ENCODE data around the gene SLC1A1. TPM values are rescaled to one million over a fixed set of nuclear protein-coding genes. Genes with fewer than 3 reads are reported as not detected.

SLC1A1 gene
- total RNA-seq, 2 donors from 2014 or later = 2.6 to 5.2 TPM

DNA sequence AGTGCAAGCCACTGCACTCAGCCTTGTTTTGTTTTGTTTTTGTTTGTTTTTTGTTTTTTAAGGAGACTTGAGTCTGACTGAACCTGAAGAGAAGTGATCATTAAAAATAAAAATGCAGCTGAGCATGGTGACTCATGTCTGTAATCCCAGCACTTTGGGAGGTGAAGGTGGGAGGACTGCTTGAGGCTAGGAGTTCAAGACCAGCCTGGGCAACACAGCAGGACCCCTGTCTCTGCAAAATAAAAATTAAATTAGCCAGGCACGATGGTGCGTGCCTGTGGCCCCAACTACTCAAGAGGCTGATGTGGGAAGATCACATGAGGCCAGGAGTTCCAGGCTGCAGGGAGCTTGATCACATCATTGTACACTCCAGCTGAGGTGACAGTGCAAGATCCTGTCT, 6.2 kb downstream of the SLC1A1 start:
- H3K27ac ChIP-seq = no peak overlapping the region
- WGBS, 2 donors = 78 to 93% methylated on average over 2 of the region's 2 CpGs
- DNase-seq = no peak

DNA sequence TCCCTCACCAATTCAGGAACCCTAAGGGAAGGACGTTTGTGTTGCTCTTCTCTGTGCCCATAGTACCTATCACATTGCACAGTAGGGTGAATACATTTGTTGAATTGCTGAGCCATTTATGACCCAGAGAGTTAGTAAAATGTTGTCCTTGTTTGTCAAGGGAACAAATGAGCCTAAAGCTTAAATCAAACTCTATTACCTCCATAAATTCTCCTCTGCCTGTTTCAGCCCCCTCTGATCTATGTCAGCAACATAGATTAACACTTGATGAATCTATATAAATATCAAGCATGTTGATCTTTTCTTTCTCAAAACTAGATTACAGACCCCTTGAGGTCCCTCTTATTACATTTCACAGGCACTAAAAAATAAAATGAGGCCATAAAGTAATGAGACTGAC, 7.1 kb downstream of the SLC1A1 start:
- intact Hi-C loops (cut with DNase I) = no loop called here
- H3K27ac ChIP-seq = no peak overlapping the region
- ATAC-seq (no peak), DNase-seq (no peak)
- WGBS, 2 donors = 0 to 18% methylated on average over 1 of the region's 1 CpG
- no peaks in the 10 kb centered on the region for H3K36me3 ChIP-seq (replicated peaks in 1 of 2; ENCODE audit: insufficient read depth in 1 of 2, low read depth in 2 of 2)
- H3K9me3 ChIP-seq = no peaks in the 10 kb centered on the region
- H3K4me1 ChIP-seq = no peaks in the 10 kb centered on the region
- H3K27me3 ChIP-seq = no peaks in the 10 kb centered on the region
- H3K4me3 ChIP-seq = no peak overlapping the region
- no peak for TF ChIP-seq POLR2A (IDR thresholded peaks at IDR 0.05)
- TF ChIP-seq, protein P1, sequence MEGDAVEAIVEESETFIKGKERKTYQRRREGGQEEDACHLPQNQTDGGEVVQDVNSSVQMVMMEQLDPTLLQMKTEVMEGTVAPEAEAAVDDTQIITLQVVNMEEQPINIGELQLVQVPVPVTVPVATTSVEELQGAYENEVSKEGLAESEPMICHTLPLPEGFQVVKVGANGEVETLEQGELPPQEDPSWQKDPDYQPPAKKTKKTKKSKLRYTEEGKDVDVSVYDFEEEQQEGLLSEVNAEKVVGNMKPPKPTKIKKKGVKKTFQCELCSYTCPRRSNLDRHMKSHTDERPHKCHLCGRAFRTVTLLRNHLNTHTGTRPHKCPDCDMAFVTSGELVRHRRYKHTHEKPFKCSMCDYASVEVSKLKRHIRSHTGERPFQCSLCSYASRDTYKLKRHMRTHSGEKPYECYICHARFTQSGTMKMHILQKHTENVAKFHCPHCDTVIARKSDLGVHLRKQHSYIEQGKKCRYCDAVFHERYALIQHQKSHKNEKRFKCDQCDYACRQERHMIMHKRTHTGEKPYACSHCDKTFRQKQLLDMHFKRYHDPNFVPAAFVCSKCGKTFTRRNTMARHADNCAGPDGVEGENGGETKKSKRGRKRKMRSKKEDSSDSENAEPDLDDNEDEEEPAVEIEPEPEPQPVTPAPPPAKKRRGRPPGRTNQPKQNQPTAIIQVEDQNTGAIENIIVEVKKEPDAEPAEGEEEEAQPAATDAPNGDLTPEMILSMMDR (IDR thresholded peaks at IDR 0.05) = no peak

More for the DNA sequence above, 6.2 kb downstream of the SLC1A1 start:
- intact Hi-C loops (cut with DNase I) = no loop called here
- Histone ChIP-seq H3K36me3 (replicated peaks in 1 of 2; ENCODE audit: insufficient read depth in 1 of 2, low read depth in 2 of 2) (no peaks in the 10 kb centered on the region), H3K4me1 (peaks cover 7% of the 10 kb centered on the region), H3K4me3 (no peak overlapping the region), H3K9me3 (no peaks in the 10 kb centered on the region), H3K27me3 (no peaks in the 10 kb centered on the region)
- no peak for ATAC-seq
- TF ChIP-seq, protein P1 (IDR thresholded peaks at IDR 0.05) = no peak
- no peak for TF ChIP-seq POLR2A (IDR thresholded peaks at IDR 0.05)

DNA sequence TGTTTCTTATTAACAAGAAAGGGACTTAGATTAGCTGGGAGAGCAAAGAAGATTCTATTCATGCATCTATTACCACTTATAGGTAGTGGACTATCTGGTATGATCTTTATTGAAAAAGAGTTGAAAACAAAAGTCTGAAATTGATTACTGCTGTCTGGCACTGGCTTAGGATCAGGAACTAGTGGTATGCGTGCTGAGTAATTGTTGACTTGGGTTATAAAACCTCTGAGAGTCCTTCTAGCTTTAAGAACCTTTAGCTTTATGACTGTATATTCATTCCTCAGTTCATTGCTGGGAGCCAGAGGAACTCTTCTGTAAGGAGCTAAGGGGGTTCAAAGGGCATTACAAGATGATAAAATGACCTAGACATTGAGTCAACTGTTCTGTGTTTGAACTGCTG, 7.6 kb downstream of the SLC1A1 start:
- Histone ChIP-seq H3K4me3 (no peak overlapping the region), H3K36me3 (replicated peaks in 1 of 2; ENCODE audit: insufficient read depth in 1 of 2, low read depth in 2 of 2) (no peaks in the 10 kb centered on the region), H3K27me3 (no peaks in the 10 kb centered on the region), H3K27ac (no peak overlapping the region), H3K4me1 (no peaks in the 10 kb centered on the region), H3K9me3 (no peaks in the 10 kb centered on the region)
- 32 to 50% methylated on average over 1 of the region's 1 CpG for WGBS, 2 donors
- intact Hi-C loops (cut with DNase I) = no loop called here
- ATAC-seq (no peak), DNase-seq (no peak)
- TF ChIP-seq POLR2A (IDR thresholded peaks at IDR 0.05) = no peak
- TF ChIP-seq, protein P1 (IDR thresholded peaks at IDR 0.05) = no peak

DNA sequence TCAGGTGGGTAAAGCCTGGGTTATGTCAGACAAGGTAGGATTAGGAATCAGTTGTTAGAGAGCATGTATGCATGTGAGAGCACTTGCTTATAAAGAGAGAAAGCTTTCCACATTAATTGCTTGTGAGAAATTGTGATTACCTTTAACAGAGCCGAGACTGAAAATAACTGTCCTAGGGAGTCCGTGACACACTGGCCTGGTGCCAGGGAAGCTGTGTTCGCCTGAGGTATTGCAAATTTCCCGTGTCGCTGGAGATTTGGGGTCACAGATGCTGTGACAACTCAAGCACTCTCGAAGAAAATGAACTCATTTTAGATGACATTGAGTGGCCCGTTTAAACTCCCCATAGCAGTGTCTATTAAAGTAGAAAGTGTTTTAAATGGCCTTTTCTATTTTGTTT, 9.6 kb downstream of the SLC1A1 start:
- ATAC-seq (no peak), DNase-seq (peak; percentile 28 to 57 (median 35))
- no peaks in the 10 kb centered on the region for H3K4me1 ChIP-seq
- TF ChIP-seq POLR2A (IDR thresholded peaks at IDR 0.05) = no peak
- TF ChIP-seq, protein P1 (IDR thresholded peaks at IDR 0.05) = no peak
- intact Hi-C loops (cut with DNase I) = no loop called here
- no peak overlapping the region for H3K4me3 ChIP-seq
- no peaks in the 10 kb centered on the region for H3K9me3 ChIP-seq
- 44 to 60% methylated on average over 7 of the region's 7 CpGs for WGBS, 2 donors
- no peaks in the 10 kb centered on the region for H3K27me3 ChIP-seq
- no peaks in the 10 kb centered on the region for H3K36me3 ChIP-seq (replicated peaks in 1 of 2; ENCODE audit: insufficient read depth in 1 of 2, low read depth in 2 of 2)
- H3K27ac ChIP-seq = peak overlapping the region in 3 of 4 donors; percentile 13 to 61 (median 34)

DNA sequence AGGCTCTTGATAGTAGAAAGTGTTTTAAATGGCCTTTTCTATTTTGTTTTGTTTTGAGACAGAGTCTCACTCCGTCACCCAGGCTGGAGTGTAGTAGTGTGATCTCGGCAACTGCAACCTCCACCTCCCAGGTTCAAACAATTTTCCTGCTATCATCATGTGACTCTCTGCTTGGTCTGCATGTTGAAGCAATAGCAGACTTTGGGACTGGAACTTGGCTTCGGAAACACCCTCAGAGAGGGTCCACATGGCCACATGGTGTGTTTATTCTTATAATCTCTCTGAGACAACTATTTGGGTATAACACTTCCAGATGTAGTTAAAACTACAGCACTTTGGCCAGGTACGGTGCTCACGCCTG, 10.9 kb downstream of the SLC1A1 start:
- intact Hi-C loops (cut with DNase I) = no loop called here
- no peaks in the 10 kb centered on the region for H3K9me3 ChIP-seq
- H3K27ac ChIP-seq = peak overlapping the region in 3 of 4 donors; percentile 34 to 61 (median 42)
- H3K4me1 ChIP-seq = no peaks in the 10 kb centered on the region
- TF ChIP-seq POLR2A (IDR thresholded peaks at IDR 0.05) = no peak
- TF ChIP-seq, protein P1 (IDR thresholded peaks at IDR 0.05) = no peak
- WGBS, 2 donors = 89 to 93% methylated on average over 5 of the region's 5 CpGs
- DNase-seq = no peak
- H3K36me3 ChIP-seq (replicated peaks in 1 of 2; ENCODE audit: insufficient read depth in 1 of 2, low read depth in 2 of 2) = no peaks in the 10 kb centered on the region
- no peak overlapping the region for H3K4me3 ChIP-seq
- no peak for ATAC-seq
- no peaks in the 10 kb centered on the region for H3K27me3 ChIP-seq
